Umbilical cord (tissue), 2 donors: ENCODE measurements around the gene ADCY3. TPM values are rescaled to one million over a fixed set of nuclear protein-coding genes. Genes with fewer than 3 reads are reported as not detected.
A peak's percentile ranks its signal among the peaks of the same experiment; 100 is the strongest.

Experiments
- DNase-seq: peaks from one replicate; pipeline ENCODE4 v3.0.0-alpha.2; 2015; ENCODE audit warnings: low spot score
- total RNA-seq: library from RNA; depleted of rRNA; stranded (reverse); fragments of >200 nt; gene quantifications from one replicate; pipeline ENCODE4 v1.2.3, GENCODE V29; 2014; ENCODE audit warnings: low replicate concordance; ENCODE audit not compliant: insufficient read depth

The ADCY3 gene
- total RNA-seq, 1 donor from 2014 or later, result 35.6 TPM

DNA sequence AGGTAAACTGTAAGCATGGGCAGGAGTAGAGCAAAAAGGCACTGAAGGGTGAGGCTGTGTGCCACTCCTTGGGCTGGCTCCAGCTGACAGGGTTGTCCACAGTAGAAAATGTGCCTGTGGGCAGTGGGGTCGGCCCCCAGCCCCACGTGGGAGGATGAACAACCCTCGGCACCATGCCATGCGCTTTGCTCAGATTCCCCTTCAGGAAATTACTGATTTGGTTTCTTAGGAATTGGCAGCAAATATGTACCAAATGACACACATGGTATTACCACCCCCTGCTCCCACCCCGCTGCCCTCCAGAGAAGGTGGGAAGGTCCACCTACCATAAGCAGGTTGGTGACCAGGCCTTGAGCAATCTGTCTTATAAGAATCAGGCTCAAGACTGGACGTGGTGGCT, 13.6 kb downstream of the ADCY3 start:
- no peak for DNase-seq

DNA sequence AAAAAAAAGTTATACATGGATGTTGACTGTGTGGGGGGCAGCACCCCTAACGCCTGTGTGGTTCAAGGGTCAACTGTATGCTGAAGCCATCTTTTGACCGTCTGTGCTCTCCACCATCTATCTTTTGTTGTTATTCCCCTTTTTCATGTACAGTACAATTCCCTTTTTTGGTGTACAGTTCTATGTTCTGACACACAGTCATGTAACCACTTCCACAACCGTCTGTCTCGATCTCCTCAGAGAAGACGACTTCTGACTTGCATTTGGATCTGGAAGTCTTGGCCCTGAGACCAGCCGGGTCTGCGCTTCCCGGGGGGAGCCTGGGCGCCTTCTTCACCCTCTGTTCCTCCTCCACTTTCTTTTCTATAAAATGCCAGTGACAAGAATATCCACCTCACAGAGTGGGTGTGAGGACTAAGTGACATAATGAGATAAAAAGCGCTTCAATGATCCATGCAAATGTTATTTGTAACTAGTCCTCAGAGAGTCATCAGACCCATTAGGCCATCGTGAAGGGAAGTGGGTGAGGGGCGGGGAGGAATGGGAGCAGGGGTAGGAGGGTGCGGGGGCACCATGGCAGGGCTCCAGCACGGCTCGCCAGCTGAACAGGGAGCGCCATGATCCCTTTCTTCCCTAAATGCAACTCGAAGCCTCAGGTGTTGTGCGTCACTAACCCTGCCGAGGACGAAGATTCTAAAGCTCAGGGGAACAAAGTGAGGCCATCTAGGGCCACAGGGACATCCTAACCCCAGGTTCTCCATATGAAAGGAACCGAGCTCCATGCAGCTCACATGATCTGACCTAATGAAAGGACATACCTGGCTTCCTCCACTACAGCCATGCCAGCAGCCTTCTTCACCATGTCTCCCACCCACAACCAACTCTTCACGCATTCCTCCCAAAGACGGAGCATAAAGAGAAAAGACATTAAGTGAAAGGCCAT, 16.6 kb downstream of the ADCY3 start:
- no peak for DNase-seq

DNA sequence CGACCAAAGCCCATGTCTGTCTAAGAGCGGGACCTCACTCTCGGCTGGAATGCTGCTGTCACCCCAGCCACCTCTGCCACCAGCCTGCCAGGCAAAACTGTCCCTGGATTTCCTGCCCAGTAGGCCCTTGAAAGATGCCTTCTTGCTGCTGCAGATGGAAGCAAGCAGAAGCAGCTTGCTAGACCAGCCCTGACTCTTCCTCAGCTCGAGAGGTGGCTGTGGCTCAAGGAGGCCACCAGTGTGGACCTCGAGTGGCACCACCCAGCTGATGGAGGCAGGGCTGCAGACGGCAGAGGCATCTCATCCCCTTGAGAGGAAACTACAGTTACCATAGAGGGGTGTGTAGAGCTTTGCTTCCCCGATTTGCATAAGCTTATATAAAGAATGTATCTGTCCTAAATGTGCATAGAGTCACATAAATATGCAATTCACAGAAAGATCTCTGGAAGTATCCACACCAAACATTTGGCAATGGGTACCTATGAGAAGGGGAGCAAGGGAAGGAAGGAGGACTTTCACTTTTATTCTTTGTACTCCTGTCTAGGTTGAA, 20.6 kb downstream of the ADCY3 start:
- DNase-seq, result no peak

DNA sequence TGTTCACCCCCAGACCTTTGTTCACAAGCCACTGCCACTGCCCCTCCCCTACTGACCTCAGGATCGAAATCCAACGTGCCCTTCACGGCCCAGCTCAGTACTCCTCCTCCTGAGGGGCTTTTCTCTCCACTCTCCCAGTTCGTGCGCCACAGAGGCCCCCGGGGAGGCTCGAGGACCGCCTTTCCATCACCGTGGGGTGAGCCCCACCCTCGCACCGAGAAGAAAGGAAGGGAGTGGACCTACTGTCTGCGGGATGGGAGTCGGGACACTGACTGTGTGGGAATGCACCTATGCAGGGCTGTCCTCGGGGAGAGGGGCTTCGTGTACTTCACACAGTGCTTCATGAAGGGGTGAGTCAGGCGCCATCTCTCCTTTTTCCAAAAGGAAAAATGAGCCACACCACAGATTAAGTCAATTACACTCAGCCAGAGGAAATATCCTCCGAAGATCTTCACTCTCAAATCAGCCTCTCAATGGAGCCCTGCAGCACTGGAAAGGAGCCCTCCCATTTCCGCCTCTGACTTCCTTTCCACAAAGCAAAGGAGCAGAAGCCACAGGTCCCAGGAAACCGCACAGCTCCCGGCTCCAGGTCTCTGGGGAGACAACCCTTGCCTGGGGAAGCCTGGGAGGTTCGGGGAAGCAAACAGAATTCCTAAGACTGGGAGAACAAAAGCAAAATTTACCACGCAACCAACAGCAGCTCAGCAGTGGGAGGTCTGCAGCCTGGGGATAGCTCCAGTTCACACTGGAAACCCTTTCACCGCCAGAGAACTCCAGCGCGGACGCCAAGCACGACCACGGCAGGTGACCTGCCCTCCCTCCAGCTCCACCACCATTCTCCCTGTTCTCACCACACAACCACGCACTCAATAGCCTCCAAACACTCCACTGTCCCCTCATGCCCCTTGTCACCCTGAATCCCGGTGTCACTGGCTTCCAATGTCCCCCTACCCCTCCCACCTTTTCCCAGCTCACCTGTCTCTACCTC, 21.6 kb downstream of the ADCY3 start:
- no peak for DNase-seq

DNA sequence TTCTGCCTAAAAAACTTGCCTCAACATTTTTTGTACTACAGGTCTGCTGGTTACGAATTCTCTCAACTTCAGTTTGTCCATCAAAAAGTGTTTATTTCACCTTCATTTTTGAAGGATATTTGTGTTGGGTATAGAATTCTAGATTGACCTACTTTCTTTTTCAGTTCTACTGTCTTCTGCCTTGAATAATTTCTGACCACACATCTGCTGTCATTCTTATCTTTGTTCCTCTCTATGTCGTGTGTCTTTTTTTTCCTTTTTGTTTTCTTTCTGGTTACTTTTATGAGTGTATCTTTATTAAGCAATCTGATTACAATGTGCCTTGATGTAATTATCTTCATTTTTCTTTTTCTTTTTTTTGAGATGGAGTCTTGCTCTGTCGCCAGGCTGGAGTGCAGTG, 25.3 kb downstream of the ADCY3 start:
- DNase-seq, result no peak

DNA sequence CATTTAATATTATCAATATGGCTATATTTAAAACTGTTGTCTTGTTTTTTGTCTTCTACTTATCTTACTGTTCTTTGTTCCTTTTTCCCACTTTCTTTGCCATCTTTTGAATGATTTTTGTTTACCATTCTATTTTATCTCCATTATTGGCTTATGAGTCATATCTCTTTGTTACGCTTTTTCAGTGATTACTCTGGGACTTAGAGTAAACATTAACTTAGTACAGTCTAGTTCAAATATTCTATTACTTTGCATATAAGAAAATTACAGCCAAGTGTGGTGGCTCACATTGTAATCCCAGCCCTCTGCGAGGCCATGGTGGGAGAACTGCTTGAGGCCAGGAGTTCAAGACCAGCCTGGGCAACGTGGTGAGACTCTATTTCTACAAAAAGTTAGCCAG, 26.1 kb downstream of the ADCY3 start:
- no peak for DNase-seq

DNA sequence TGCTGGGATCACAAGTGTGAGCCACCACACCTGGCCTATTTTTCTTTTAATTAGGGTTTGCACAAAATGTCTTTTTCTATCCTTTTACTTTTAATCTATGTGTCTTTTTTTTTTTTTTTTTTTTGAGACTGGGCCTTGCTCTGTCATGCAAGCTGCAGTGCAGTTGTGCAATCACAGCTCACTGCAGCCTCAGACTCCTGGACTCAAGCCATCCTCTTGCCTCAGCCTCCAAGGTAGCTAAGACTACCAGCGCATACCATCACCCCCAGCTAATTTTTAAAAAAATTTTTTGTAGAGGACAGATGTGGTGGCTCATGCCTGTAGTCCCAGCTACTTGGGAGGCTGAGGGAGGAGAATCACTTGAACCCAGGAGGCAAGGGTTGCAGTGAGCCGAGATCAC, 27.1 kb downstream of the ADCY3 start:
- DNase-seq, result no peak

DNA sequence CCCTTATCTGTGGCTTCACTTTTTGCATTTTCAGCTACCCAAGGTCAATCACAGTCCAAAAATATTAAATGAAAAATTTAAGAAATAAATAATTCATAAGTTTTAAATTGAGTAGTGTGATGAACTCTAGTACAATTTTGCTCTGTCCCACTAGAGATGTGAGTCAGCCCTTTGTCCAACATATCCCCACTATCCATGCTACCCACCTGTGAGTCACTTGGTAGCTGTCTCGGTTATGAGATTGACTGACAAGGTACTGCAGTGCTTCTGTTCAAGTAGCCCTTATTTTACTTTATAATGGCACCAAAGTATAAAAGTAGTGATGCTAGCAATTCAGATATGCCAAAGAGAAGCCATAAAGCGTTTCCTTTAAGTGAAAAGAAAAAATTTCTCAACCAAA, 28.8 kb downstream of the ADCY3 start:
- no peak for DNase-seq

DNA sequence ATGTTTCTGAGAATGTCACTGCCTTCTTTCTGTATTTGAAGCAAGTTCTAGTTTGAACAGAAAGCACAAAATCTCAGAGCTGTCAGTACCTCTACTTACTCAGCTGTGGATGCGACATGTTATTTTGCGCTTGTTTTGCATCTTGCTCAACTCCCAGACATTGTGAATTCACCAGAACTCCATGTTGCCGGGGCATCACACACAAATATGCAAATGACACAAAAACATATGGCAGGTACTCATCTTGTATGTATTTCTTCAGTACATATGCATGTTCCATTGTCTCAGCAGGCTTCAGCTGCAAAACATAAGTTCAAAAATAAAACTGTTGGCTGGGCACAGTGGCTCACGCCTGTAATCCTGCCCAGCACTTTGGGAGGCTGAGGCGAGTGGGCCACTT, 30.8 kb downstream of the ADCY3 start:
- DNase-seq, result no peak

DNA sequence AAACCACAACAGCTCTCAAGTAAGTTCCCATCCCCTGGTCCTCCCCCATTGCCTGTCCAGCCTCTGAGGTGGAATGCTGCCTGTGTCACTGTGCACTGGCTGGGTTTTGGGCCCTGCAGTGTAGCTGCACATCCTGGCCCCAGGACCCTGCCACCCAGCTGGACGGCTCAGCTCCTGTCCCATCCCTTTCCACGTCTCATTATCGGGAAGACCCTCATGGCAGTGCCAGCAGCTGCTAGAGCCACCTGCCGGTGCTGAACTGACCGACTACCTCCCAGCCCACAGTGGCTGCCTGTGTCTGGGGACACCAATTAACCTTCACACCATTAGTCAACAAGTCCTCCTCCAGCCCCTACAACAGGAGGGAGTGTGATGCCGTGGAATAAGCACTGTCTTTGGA, 31.9 kb downstream of the ADCY3 start:
- DNase-seq, result no peak

DNA sequence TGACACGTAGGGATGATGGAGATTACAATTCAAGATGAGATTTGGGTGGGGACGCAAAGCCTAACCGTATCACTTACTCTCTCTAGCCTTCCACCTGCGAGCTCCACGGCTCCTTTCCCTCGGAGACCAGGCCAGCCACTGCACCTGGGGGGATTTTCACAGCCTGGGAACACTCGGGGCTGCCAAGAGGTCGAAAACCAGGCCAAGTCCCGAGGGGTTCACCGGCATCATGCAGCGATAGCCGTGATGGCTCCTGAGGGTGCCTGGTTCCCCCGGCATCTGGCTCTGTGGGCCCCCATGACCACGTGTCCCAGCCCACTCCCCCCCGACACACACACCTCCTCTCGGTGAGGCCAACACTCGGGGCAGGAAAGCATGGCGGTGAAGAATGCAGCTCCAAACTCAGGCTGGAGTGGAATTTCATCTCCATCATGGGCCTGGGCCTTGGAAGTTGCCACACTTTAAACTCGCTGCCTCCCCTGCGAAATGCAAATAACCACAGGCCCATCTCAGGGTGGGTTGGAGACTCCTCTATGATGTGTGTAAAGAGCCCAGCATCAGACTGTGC, 32.6 kb downstream of the ADCY3 start:
- no peak for DNase-seq

DNA sequence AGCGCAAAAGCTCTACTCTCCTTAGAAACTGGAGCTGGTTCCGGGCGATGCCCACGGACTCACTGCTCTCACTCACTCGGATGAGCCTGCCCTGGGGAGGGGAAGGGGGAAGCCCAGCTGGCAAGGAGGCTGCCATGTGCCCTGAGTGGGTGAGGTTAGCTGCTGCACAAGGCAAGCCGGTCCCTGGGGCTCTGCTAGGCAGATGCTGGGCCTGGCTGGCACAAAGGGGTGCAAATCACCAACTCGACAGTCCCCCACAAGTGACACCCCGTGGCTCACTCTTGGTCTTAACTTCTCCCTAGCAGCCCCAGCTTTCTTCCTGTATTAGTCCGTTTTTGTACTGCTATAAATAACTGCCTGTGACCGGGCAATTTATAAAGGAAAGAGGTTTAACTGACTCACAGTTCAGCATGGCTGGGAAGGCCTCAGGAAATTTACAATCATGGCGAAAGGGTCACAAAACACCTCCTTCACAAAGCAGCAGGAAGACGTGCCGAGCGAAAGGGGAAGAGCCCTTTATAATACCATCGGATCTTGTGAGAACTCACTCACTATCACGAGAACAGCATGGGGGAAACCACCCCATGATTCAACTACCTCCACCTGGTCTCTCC, 33.2 kb downstream of the ADCY3 start:
- DNase-seq, result peak; percentile 11

DNA sequence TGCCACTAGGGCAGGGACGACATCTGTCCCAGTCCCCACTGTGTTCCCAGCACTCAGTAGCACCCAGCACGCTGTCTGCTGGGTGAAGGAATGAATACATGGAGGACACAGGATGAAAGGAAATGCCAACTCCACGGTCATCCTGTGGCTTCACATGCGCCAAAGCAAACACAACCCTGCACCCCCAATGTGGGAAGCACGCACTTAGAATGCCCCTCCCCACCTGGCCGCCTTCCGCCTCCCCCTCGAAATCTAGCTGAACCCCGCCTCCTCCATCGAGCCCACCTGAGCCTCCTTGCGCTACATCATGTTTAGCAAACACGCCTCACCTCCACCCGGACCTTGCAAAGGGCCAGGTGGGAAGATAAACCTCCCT, 33.9 kb downstream of the ADCY3 start:
- no peak for DNase-seq

DNA sequence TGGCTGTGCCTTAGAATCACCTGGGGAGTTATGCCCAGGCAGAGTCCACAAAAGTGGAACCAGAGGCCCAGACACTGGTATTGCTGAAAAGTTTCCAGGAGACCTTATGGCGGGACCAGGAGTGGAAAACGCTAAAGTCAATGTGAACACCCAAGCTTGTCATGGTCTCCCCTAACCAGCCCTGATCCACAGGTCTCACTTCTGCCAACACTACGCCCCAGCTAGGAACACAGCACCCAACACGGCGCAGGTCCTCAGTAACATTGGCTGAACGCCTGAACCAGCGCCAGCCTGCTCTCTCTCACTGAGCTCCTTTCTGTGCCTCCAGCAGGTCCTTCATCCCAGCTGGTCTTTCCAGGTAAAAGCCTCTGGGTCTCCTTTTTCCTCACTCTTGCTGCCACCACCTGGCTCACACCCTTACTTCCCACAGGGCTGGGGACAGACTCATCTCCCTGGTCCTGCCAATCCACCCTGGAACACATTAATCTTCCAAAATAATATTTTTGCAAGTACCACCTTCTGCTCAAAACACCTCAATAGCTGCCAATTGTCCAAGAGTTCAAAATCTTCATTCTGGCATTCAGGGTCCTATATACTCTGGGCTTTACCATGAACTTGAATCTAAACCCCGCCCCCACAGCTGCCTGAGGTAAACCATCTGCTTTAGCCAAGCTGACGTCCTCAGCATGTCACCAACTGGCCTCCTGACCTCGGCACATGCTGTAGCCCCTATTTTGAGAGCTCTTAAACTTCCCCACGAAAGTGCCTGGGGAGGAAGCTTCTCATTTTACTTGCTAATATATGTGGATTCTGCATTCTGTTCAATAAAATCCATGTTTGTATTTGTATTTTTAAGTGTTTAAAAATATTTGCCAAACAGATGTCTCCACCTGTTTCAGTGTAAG, 34.6 kb downstream of the ADCY3 start:
- DNase-seq, result no peak

DNA sequence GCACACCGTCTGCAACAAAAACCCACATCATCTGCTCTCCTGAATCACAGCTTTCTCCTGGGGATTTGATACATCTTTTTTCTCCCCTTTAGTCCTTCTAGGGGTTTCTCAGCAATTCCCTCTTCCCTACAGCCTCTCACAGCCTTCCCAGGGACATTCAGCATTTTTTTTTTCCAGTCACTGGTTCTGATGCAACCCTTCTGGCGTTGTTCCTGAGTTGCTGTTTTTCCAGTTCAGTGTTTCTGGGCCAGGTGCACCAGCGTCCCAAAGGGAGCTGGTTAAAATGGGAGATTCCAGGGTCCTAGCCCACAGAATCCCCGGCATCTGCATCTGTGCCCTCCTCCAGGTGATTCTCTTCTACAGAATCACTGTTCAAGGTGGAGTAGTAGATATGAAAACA, 36.1 kb downstream of the ADCY3 start:
- no peak for DNase-seq

DNA sequence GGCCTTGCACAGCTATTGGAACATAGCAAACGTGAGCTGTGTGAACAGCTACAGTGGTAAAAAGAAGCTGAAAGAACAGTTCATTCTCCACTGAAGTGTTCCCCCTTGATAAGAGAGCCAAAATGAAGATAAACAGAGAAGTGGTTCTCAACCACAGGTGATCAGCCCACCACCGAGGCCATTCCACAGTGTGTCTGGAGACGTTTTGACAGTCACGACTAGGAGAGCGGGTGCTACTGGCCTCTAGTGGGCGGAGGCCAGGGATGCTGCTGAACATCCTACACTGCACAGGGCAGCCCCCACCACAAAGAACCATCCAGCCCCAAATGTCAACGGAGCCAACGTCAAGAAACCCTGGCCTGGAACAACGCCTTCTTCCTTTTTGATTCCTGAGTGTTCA, 38.4 kb downstream of the ADCY3 start:
- no peak for DNase-seq

DNA sequence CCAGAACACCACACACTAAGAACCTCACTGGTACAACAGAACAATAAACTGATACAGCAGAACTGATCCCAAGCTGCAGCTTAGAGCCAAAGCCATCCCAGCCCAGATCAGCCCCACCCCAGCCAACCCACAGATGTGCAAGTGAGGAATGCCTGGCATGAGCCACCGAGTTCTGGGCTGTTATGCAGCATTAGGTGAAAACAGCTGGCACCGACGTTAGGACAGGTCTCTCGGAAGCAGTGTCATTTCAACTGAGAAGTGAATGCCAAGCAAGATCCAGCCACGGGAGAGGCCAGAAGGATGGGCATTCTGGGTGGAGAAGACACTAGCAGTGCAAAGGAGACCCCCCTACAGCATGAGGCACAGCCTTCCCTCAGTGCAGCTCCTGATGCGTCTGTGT, 38.9 kb downstream of the ADCY3 start:
- no peak for DNase-seq

DNA sequence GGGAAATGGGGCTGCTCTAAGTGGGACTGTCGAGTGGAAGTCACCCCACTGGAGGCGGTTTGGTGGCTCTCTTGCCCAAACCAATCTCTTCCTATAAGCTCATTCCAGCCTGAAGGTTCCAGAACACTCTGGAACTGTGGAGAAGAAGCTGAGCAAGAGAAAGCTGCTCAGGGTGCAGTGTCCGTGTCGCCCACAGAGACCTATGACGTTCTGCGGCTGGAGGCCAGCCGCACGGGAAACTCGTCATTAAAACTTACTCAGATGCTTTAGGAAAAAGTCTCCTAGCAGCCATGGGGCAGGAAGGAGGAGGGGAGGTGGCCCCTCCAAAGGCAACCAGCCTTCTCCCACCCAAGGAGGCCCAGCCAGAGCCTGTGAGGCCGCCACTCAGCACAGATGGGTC, 41.7 kb downstream of the ADCY3 start:
- DNase-seq, result no peak

DNA sequence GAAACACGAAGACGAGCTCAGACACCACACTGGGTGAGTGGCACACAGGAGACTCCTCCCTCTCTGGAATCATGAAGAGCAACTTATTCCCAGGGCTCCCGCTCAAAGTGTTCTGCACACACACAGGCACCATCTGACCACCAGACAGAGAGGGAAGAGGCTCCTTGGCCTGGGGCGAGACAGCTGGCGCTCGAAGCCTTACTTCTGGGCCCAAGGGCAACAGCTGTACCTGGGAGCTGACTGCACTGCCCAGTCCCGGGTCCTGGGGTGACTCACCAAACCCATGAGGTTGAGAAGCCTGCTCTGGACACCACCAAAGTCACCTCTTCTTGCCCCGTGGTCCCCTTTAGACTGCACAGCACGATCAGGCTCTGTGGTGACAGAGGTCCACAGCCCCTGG, 42.4 kb downstream of the ADCY3 start:
- DNase-seq, result no peak

DNA sequence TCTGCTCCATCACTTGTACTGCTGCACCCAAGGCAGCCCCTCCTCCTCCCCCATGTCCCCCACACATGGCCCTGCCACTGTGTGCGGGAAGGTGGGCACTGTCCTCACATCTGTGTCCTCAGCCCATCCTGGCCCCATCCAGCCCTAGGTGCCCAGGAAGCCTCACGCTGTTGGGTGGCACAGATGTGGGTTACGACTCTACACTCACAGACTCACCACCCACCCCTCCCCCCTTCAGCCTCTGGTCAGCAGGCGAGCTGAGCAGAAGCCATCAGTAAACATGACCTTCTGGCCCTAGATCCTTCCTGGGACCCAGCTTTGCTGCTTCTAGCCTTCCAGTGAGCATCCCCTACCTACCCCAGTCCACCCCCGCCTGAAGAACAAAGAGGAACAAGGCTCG, 43.0 kb downstream of the ADCY3 start:
- no peak for DNase-seq
